ENCODE results near the gene TM4SF18. TPM values are rescaled to one million over a fixed set of nuclear protein-coding genes. Genes with fewer than 3 reads are reported as not detected.
"Not testable (repeated sequence)": the region's sequence is repeated elsewhere in the genome, so short reads cannot be mapped to it uniquely, and the experiment has no call there.

The TM4SF18 gene
- 3.0 and 5.2 TPM in 2 replicates for total RNA-seq (2014; rRNA removed)
- 1.0 TPM for polyA plus RNA-seq (2012)

GRCh38 chr3:149333176-149333859 lies at the start of gene TM4SF18:
TSS of gene TM4SF18 (minus strand) at chr3:149333636. CDS start at chr3:149333382, 254 bp downstream.
- no peak for DNase-seq (ENCODE audit: low read depth)

- no peak for DNase-seq (ENCODE audit: low read depth)
Measured at GRCh38 chr3:149382518-149382917, 49.1 kb upstream of the TM4SF18 start.

GRCh38 chr3:149382101-149382467 lies 48.6 kb upstream of the TM4SF18 start:
- DNase-seq (ENCODE audit: low read depth) = peak; percentile 81

- no peak for DNase-seq (ENCODE audit: low read depth)
Measured at GRCh38 chr3:149381173-149382100, 48.0 kb upstream of the TM4SF18 start.

DNA sequence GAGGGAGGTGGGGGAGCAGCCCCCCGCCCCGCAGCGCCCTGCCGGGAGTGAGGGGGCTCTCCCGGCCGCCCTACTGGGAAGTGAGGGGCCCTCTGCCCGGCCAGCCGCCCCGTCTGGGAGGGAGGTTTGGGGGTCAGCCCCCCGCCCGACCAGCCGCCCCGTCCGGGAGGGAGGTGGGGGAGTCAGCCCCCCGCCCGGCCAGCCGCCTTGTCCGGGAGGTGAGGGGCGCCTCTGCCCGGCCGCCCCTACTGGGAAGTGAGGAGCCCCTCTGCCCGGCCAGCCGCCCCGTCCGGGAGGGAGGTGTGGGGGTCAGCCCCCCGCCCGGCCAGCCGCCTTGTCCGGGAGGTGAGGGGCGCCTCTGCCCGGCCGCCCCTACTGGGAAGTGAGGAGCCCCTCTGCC lies 46.8 kb upstream of the TM4SF18 start:
- not testable (repeated sequence) for DNase-seq (ENCODE audit: low read depth)

DNA sequence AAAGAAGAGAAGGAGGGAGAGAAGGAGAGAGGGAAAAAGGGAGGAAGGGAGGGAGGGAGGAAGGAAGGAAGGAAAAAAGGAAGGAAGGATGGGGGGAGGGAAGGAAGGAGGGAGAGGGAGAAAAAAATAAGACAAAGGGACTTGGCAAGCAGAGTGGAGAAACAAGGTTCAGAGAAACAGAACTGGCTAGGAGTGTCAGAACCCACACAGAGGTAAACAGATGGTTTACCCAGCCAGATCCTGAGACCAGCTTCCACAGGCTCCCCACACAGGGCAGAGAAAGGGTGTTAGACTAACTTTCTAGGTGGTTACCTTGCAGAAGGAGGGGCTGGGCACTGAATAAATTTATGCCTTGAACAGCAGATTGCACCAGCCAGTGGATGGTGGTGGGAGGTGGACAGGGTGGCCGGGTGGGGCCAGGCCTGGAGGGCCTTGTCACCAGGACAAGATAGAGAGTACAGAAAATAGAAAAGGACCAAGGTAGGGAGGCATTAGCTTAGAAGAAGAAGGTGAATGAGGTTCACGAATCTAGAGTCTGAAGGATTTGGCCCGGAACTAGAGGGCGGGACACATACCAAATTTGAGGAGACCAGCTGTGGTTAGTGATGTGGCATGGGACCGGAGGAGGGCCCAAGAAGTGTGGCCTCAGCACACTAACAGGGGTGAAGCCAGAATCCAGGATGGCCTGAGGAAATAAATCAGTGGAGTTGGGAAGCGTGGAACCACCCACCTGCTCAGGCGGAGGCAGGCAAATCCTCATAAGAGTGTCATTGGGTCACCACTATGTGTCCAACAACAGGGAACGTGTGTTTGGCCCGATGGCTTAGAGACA lies 45.3 kb upstream of the TM4SF18 start:
- DNase-seq (ENCODE audit: low read depth) = no peak

- peak; percentile 99 for DNase-seq (ENCODE audit: low read depth)
Measured at GRCh38 chr3:149377408-149378364, 44.2 kb upstream of the TM4SF18 start, which contains the start of gene TM4SF1. TSS of gene TM4SF1 (minus strand) at chr3:149377649. CDS start at chr3:149377547, 102 bp downstream.

- no peak for DNase-seq (ENCODE audit: low read depth)
Measured at GRCh38 chr3:149376718-149377407, 43.4 kb upstream of the TM4SF18 start.

GRCh38 chr3:149375501-149376196 lies 42.2 kb upstream of the TM4SF18 start:
- peak; percentile 72 for DNase-seq (ENCODE audit: low read depth)

DNA sequence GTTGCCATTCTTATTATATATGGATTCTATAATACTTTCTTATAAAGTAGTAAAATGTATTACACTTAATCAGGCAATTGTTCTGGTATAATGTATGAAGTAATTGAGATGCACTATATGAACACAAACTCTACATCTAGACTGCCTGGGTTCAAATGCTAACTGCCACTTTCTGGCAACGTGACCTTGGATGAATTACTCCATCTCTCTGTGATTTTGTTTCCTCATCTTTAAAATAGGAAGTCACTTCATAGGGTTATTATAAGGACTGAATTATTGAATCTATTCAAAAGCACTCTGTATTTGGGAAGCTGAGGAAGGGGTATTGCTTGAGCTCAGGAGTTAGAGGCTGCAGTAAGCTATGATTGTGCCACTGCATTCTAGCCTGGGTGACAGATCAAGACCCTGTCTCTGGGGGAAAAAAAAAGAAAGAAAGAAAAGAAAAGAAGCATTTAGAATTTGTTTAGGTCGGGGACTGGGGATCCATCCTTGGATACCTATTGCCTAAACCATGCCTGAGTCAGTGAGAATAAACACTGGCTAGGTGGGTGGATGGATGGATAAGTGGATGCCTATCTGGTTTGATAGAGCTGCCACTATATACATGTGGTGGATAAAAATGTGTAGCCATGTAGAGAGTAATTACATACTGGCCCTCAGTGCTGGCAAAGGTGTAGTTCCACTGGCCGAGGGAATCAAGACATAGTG lies 41.5 kb upstream of the TM4SF18 start:
- DNase-seq (ENCODE audit: low read depth) = no peak

- DNase-seq (ENCODE audit: low read depth) = no peak
Measured at GRCh38 chr3:149374391-149374790, 41.0 kb upstream of the TM4SF18 start.

GRCh38 chr3:149373235-149374125 lies 40.0 kb upstream of the TM4SF18 start:
- DNase-seq (ENCODE audit: low read depth) = peak; percentile 80

GRCh38 chr3:149371723-149372114 lies 38.3 kb upstream of the TM4SF18 start:
- no peak for DNase-seq (ENCODE audit: low read depth)

GRCh38 chr3:149371001-149371722 lies 37.7 kb upstream of the TM4SF18 start:
- no peak for DNase-seq (ENCODE audit: low read depth)

DNA sequence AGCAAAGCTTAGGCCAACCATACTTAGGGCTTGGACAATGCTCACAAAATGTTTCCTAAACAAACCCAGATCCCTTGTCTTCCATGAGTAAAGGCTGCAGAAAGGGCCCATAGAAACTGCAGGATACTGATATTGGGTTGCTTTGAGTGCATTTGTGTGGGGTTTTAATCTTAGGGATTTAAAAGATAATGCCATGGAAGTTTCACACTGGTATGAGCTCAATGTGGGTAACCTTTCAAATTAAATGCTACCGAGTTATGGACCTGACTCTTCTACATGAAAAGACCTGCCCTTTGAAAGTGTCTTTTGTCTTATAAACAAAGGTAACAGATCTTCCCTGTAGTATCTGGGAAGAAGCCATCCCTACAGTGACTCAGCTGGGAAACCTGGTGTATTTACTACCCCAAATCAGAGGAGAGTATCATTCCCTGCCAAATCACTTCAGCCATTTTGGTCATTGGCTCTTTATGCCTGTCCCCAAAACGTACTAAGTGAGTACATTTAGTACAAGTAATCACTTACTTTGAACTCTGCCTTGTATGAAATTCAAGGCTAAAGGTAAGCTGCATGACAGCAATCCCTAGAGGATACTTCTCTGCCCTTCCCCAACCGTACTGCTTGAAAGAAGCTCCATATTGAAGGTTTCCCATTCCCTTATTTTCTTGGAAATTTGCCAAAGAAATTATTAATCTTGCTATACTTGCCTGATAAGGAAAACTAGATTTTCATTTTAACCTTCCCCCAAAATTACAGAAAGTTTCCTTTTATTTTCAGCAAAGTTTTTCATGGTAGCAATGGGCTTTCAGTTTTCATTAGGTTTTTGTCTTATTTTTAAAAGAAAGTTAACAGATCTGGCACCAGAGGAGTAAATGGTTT lies 36.8 kb upstream of the TM4SF18 start:
- DNase-seq (ENCODE audit: low read depth) = no peak

Data from LHCN-M2 (cell line).